Nephron progenitor cell (in vitro differentiated cells): ENCODE data around the gene PEG3.

Source experiments
- DNase-seq: peaks from one replicate; pipeline ENCODE4 v3.0.0; 2021
- H3K27ac Mint-ChIP-seq: 2 replicates; pipeline ENCODE4 v1.8.0; 2021; ENCODE audit warnings: mild to moderate bottlenecking, moderate library complexity, mixed read lengths
- H3K27me3 Mint-ChIP-seq: 2 replicates; pipeline ENCODE4 v1.8.0; 2021; ENCODE audit warnings: mild to moderate bottlenecking, low read depth, mixed read lengths; ENCODE audit not compliant: poor library complexity
- H3K36me3 Mint-ChIP-seq: 2 replicates; pipeline ENCODE4 v1.8.0; 2021; ENCODE audit warnings: low read depth, mixed read lengths
- H3K4me1 Mint-ChIP-seq: 2 replicates; pipeline ENCODE4 v1.8.0; 2021; ENCODE audit warnings: mixed read lengths
- H3K4me3 Mint-ChIP-seq: 2 replicates; pipeline ENCODE4 v1.8.0; 2021; ENCODE audit warnings: mild to moderate bottlenecking, moderate library complexity, mixed read lengths
- H3K9me3 Mint-ChIP-seq: 2 replicates; pipeline ENCODE4 v1.8.0; 2021; ENCODE audit warnings: mild to moderate bottlenecking, moderate library complexity, mixed read lengths
- TF ChIP-seq, protein P1 (sequence below): fragments of 200-600 bp; sonication (generic); IDR thresholded peaks from 2 replicates; pipeline ENCODE4 v1.5.0; 2021; ENCODE audit warnings: antibody characterized with exemption

The PEG3 gene

GRCh38 chr19:56832352-56832928, 8.1 kb downstream of the PEG3 start:
- Mint-ChIP-seq H3K36me3 (no peaks in the 10 kb centered on the region), H3K27ac (no peak overlapping the region), H3K9me3 (peaks cover 95% of the 10 kb centered on the region), H3K27me3 (no peaks in the 10 kb centered on the region), H3K4me3 (no peak overlapping the region), H3K4me1 (no peaks in the 10 kb centered on the region)
- DNase-seq, result no peak
- TF ChIP-seq, protein P1, sequence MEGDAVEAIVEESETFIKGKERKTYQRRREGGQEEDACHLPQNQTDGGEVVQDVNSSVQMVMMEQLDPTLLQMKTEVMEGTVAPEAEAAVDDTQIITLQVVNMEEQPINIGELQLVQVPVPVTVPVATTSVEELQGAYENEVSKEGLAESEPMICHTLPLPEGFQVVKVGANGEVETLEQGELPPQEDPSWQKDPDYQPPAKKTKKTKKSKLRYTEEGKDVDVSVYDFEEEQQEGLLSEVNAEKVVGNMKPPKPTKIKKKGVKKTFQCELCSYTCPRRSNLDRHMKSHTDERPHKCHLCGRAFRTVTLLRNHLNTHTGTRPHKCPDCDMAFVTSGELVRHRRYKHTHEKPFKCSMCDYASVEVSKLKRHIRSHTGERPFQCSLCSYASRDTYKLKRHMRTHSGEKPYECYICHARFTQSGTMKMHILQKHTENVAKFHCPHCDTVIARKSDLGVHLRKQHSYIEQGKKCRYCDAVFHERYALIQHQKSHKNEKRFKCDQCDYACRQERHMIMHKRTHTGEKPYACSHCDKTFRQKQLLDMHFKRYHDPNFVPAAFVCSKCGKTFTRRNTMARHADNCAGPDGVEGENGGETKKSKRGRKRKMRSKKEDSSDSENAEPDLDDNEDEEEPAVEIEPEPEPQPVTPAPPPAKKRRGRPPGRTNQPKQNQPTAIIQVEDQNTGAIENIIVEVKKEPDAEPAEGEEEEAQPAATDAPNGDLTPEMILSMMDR, result no peak

- no peak overlapping the region for H3K27ac Mint-ChIP-seq
- no peaks in the 10 kb centered on the region for H3K27me3 Mint-ChIP-seq
- no peak for DNase-seq
- H3K36me3 Mint-ChIP-seq, result no peaks in the 10 kb centered on the region
- H3K4me1 Mint-ChIP-seq, result no peaks in the 10 kb centered on the region
- H3K4me3 Mint-ChIP-seq, result no peak overlapping the region
- H3K9me3 Mint-ChIP-seq, result peaks cover 95% of the 10 kb centered on the region
- TF ChIP-seq, protein P1, result no peak
These were observed 9.3 kb downstream of the PEG3 start for GRCh38 chr19:56831255-56831654.

DNA sequence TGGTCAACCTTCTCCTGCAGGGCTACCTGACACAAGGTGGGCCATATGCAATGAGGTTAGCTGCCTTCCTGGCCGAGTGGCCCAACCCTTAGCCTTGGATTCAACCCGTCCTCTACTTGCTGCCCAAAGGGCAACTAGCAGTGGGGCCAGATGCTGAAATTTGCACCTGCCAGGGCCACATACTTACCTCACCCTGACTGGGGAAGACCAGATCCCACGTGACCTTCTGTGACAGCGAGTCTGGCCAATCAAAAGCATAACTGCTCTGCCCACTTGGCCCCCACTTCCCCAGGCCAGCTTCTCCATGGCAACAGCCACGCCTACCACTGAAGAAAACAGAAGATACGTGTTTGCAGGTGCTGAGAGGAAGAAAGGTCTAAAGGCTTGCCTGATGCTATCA, 10.9 kb downstream of the PEG3 start:
- no peaks in the 10 kb centered on the region for H3K36me3 Mint-ChIP-seq
- H3K4me3 Mint-ChIP-seq, result no peak overlapping the region
- H3K27me3 Mint-ChIP-seq, result no peaks in the 10 kb centered on the region
- no peaks in the 10 kb centered on the region for H3K4me1 Mint-ChIP-seq
- no peak overlapping the region for H3K27ac Mint-ChIP-seq
- H3K9me3 Mint-ChIP-seq, result peaks cover 94% of the 10 kb centered on the region
- no peak for DNase-seq
- TF ChIP-seq, protein P1, result no peak

GRCh38 chr19:56827708-56828107, 12.8 kb downstream of the PEG3 start:
- DNase-seq, result no peak
- H3K9me3 Mint-ChIP-seq, result peaks cover 94% of the 10 kb centered on the region
- TF ChIP-seq, protein P1, result no peak

GRCh38 chr19:56823956-56824355, 16.6 kb downstream of the PEG3 start:
- Mint-ChIP-seq H3K4me3 (no peak overlapping the region), H3K4me1 (no peaks in the 10 kb centered on the region), H3K36me3 (no peaks in the 10 kb centered on the region), H3K27ac (no peak overlapping the region), H3K27me3 (no peaks in the 10 kb centered on the region), H3K9me3 (peaks cover 99% of the 10 kb centered on the region)
- DNase-seq, result no peak
- TF ChIP-seq, protein P1, result no peak

More at GRCh38 chr19:56827708-56828107, 12.8 kb downstream of the PEG3 start:
- H3K36me3 Mint-ChIP-seq, result no peaks in the 10 kb centered on the region
- no peaks in the 10 kb centered on the region for H3K27me3 Mint-ChIP-seq
- no peak overlapping the region for H3K27ac Mint-ChIP-seq
- no peaks in the 10 kb centered on the region for H3K4me1 Mint-ChIP-seq
- no peak overlapping the region for H3K4me3 Mint-ChIP-seq

- Mint-ChIP-seq H3K27ac (no peak overlapping the region), H3K4me1 (no peaks in the 10 kb centered on the region), H3K9me3 (peaks cover 99% of the 10 kb centered on the region), H3K36me3 (no peaks in the 10 kb centered on the region), H3K27me3 (no peaks in the 10 kb centered on the region), H3K4me3 (no peak overlapping the region)
- no peak for DNase-seq
- TF ChIP-seq, protein P1, result no peak
These were observed 17.1 kb downstream of the PEG3 start for GRCh38 chr19:56823417-56823816.
